SK-N-SH (cell line): ENCODE data around the gene JPT2. TPM values are rescaled to one million over a fixed set of nuclear protein-coding genes. Genes with fewer than 3 reads are reported as not detected.

ENCODE experiments used
- CTCF ChIA-PET: fragments of 300-600, 350-600 bp; formaldehyde crosslinking; extraction: SDS; loops from one replicate; lab custom pipeline; 2021; lab: Yijun Ruan, JAX
- POLR2A ChIA-PET: fragments of 350-600 bp; sonication (Branson Sonifier 250); formaldehyde crosslinking; extraction: SDS; loops from one replicate; lab custom pipeline; 2020; ENCODE audit warnings: antibody characterized with exemption, inconsistent platforms; lab: Yijun Ruan, JAX
- DNase-seq: peaks from one replicate; pipeline ENCODE4 v3.0.0; 2012
- H2AFZ ChIP-seq: fragments of 200-600 bp; sonication (generic); 2 replicates; pipeline ENCODE4 v1.8.1; 2016; ENCODE audit warnings: antibody characterized with exemption, mild to moderate bottlenecking, low read depth
- H3F3A ChIP-seq: fragments of 200-600 bp; sonication (generic); replicated peaks from 2 replicates; pipeline ENCODE3; 2016; ENCODE audit warnings: antibody characterized with exemption, mild to moderate bottlenecking; ENCODE audit not compliant: insufficient read depth
- H3K27ac ChIP-seq, 2 experiments: fragments of 200-500 bp in 1 of 2; fragments of 200-600 bp in 1 of 2; sonication (Bioruptor generic) in 1 of 2; sonication (generic), shearing (Covaris generic) in 1 of 2; 2 replicates each; pipeline versions ENCODE4 v1.5.1 to v1.6.1; 2014 to 2016; ENCODE audit warnings: low read depth in 2 of 2, inconsistent platforms in 1 of 2, low read length in 1 of 2, mild to moderate bottlenecking in 1 of 2, mixed read lengths in 1 of 2
- H3K27me3 ChIP-seq: fragments of 200-600 bp; sonication (generic), shearing (Covaris generic); 2 replicates; pipeline ENCODE4 v1.6.1; 2016; ENCODE audit warnings: mixed run types; ENCODE audit not compliant: insufficient read depth
- H3K36me3 ChIP-seq, 2 experiments: fragments of 200-500 bp in 1 of 2; fragments of 200-600 bp in 1 of 2; sonication (Bioruptor generic) in 1 of 2; sonication (generic) in 1 of 2; replicated peaks in 1 of 2; 2 replicates each; pipeline versions ENCODE3 to v1.5.1; 2014 to 2016; ENCODE audit warnings: low read length in 1 of 2, mild to moderate bottlenecking in 1 of 2; ENCODE audit not compliant: insufficient read depth in 2 of 2, control insufficient read depth in 1 of 2
- H3K4me1 ChIP-seq, 2 experiments: fragments of 200-500 bp in 1 of 2; fragments of 200-600 bp in 1 of 2; sonication (Bioruptor generic) in 1 of 2; sonication (generic), shearing (Covaris generic) in 1 of 2; 2 replicates each; pipeline versions ENCODE4 v1.5.1 to v1.6.1; 2014 to 2016; ENCODE audit warnings: low read depth in 1 of 2, low read length in 1 of 2, mixed run types in 1 of 2; ENCODE audit not compliant: insufficient read depth in 2 of 2, control insufficient read depth in 1 of 2
- H3K4me2 ChIP-seq: fragments of 200-600 bp; sonication (generic), shearing (Covaris generic); 2 replicates; pipeline ENCODE4 v1.6.1; 2017; ENCODE audit warnings: mixed run types
- H3K4me3 ChIP-seq, 2 experiments: fragments of 200-500 bp in 1 of 2; fragments of 200-600 bp in 1 of 2; sonication (Bioruptor generic) in 1 of 2; sonication (generic), shearing (Covaris generic) in 1 of 2; 2 replicates each; pipeline versions ENCODE4 v1.5.1 to v1.8.1; 2014 to 2016; ENCODE audit warnings: low read depth in 2 of 2, inconsistent platforms in 1 of 2, low read length in 1 of 2, mild to moderate bottlenecking in 1 of 2, mixed read lengths in 1 of 2, moderate library complexity in 1 of 2
- H3K79me2 ChIP-seq: fragments of 200-600 bp; sonication (generic); 2 replicates; pipeline ENCODE4 v1.8.1; 2017; ENCODE audit warnings: mild to moderate bottlenecking; ENCODE audit not compliant: insufficient read depth
- H3K9ac ChIP-seq: fragments of 200-600 bp; sonication (generic); 2 replicates; pipeline ENCODE4 v1.6.1; 2017; ENCODE audit warnings: mixed run types
- H3K9me2 ChIP-seq: fragments of 200-600 bp; sonication (generic); 2 replicates; pipeline ENCODE4 v1.6.1; 2017; ENCODE audit warnings: mixed run types
- H3K9me3 ChIP-seq: fragments of 200-600 bp; sonication (generic); 2 replicates; pipeline ENCODE4 v1.6.1; 2017; ENCODE audit warnings: mixed run types, mild to moderate bottlenecking, moderate library complexity
- H4K20me1 ChIP-seq: fragments of 200-600 bp; sonication (generic); 2 replicates; pipeline ENCODE4 v1.6.1; 2017; ENCODE audit warnings: mild to moderate bottlenecking, mixed run types; ENCODE audit not compliant: insufficient read depth
- CHD2 ChIP-seq: fragments of 150-350 bp; IDR thresholded peaks from 2 replicates; pipeline ENCODE4 v1.6.1; 2018; ENCODE audit warnings: low read length; ENCODE audit not compliant: partially characterized antibody
- ELF1 ChIP-seq: IDR thresholded peaks from 2 replicates; pipeline ENCODE4 v1.4.0; 2012
- FOXJ3 ChIP-seq: sonication (generic); formaldehyde crosslinking; IDR thresholded peaks from 2 replicates; pipeline ENCODE4 v1.5.1; 2020; ENCODE audit warnings: mild to moderate bottlenecking, missing genetic modification reagents
- GATA2 ChIP-seq: sonication (generic); formaldehyde crosslinking; IDR thresholded peaks from 2 replicates; pipeline ENCODE4 v1.5.0; 2020; ENCODE audit warnings: mild to moderate bottlenecking, missing genetic modification reagents
- JUND ChIP-seq: IDR thresholded peaks from 2 replicates; pipeline ENCODE4 v1.4.0; 2012
- MEF2A ChIP-seq: IDR thresholded peaks from 2 replicates; pipeline ENCODE4 v1.4.0; 2012; ENCODE audit warnings: low read depth, borderline replicate concordance
- SMC3 ChIP-seq: IDR thresholded peaks from 2 replicates; pipeline ENCODE4 v1.6.1; 2012; ENCODE audit warnings: low read depth, low read length, improper control_type of control experiment
- WGBS: methylation state at CpG from one replicate; pipeline ENCODE4 v1.1.6; 2017; ENCODE audit warnings: low lambda C conversion rate; 5-methylcytosine and 5-hydroxymethylcytosine counted together
- polyA plus RNA-seq, 3 experiments: library from polyadenylated mRNA; depleted of rRNA; stranded (reverse); fragments of >200 nt; gene quantifications; 2 replicates each; pipeline ENCODE4 v1.2.3, GENCODE V29; 2012
- TF ChIP-seq, protein P1 (sequence below): fragments of 200-600 bp; sonication (generic); IDR thresholded peaks from 2 replicates; pipeline ENCODE4 v1.6.1; 2017; ENCODE audit warnings: antibody characterized with exemption, mild to moderate bottlenecking, moderate library complexity
- TF ChIP-seq, protein P2 (sequence below): IDR thresholded peaks from 2 replicates; pipeline ENCODE4 v1.4.0; 2012; ENCODE audit warnings: low read depth, borderline replicate concordance
- TF ChIP-seq, protein P3 (sequence below): IDR thresholded peaks from 2 replicates; pipeline ENCODE4; 2012

Gene JPT2
- polyA plus RNA-seq, 1 of the 3 experiments (the other 2 are of a cell fraction) = 67.4 TPM

DNA sequence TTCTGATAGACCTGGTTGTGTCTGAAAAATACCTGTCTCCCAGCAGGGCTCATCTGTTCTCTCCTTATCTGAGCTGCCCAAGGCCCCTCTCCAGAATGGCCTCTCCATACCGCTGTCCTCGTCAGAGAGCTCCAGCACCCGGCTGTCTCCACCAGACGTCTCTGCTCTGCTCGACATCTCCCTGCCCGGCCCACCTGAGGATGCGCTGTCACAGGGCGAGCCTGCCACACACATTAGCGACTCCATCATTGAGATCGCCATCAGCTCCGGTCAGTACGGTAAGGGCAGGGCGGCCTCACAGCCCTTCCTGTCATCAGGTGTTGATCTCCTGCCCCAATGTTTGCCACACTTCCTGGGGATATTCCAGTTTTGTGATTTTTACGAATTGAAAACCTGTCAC lies 10.2 kb upstream of the JPT2 start (continued):
- TF ChIP-seq, protein P1, sequence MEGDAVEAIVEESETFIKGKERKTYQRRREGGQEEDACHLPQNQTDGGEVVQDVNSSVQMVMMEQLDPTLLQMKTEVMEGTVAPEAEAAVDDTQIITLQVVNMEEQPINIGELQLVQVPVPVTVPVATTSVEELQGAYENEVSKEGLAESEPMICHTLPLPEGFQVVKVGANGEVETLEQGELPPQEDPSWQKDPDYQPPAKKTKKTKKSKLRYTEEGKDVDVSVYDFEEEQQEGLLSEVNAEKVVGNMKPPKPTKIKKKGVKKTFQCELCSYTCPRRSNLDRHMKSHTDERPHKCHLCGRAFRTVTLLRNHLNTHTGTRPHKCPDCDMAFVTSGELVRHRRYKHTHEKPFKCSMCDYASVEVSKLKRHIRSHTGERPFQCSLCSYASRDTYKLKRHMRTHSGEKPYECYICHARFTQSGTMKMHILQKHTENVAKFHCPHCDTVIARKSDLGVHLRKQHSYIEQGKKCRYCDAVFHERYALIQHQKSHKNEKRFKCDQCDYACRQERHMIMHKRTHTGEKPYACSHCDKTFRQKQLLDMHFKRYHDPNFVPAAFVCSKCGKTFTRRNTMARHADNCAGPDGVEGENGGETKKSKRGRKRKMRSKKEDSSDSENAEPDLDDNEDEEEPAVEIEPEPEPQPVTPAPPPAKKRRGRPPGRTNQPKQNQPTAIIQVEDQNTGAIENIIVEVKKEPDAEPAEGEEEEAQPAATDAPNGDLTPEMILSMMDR = no peak
- TF ChIP-seq MEF2A = no peak
- no peak for TF ChIP-seq JUND
- TF ChIP-seq SMC3 = no peak
- TF ChIP-seq FOXJ3 = no peak
- no peak for TF ChIP-seq GATA2 (CRISPR knock-in tag)
- no peak for TF ChIP-seq CHD2

DNA sequence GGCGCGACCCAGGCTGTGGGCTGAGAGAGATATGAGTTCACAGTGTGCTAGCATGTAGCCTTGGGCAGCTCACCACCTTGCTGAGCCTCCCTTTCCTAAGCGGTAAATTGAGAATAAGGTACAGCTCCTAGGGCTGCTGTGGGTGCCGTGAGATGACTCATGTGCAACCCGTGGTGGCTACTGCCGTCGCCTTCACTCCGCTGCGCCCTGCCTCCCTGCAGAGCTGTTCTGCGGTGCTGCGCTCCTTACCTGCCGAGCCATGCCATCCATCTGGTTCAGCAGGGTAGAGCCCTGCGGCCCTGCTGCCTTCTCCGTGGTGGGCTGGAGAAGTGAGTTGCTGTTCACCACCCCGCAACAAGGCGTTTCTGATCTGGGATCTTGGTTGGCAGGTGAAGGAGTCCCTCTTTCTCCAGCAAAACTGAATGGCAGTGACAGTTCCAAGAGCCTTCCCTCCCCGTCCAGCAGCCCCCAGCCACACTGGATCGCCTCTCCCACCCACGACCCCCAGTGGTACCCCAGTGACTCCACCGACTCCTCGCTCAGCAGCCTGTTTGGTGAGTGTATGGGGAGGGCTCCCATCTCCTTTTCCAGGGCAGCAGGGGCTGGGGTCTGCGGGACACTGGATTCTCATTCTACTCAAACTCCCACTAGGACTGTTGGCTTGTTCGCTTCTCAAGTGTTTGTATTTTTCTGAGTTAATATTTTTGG lies 9.3 kb upstream of the JPT2 start:
- Histone ChIP-seq H2AFZ (no peak overlapping the region), H3K27ac (no peak overlapping the region)
- POLR2A ChIA-PET = interaction anchor here (0.5 kb wide), 1 partner anchor 240 kb away, joined by 4 read pairs; no protein-coding TSS in a partner anchor
- TF ChIP-seq, protein P2, sequence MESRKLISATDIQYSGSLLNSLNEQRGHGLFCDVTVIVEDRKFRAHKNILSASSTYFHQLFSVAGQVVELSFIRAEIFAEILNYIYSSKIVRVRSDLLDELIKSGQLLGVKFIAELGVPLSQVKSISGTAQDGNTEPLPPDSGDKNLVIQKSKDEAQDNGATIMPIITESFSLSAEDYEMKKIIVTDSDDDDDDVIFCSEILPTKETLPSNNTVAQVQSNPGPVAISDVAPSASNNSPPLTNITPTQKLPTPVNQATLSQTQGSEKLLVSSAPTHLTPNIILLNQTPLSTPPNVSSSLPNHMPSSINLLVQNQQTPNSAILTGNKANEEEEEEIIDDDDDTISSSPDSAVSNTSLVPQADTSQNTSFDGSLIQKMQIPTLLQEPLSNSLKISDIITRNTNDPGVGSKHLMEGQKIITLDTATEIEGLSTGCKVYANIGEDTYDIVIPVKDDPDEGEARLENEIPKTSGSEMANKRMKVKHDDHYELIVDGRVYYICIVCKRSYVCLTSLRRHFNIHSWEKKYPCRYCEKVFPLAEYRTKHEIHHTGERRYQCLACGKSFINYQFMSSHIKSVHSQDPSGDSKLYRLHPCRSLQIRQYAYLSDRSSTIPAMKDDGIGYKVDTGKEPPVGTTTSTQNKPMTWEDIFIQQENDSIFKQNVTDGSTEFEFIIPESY = no peak
- TF ChIP-seq MEF2A (no peak), ELF1 (no peak)
- TF ChIP-seq, protein P3, sequence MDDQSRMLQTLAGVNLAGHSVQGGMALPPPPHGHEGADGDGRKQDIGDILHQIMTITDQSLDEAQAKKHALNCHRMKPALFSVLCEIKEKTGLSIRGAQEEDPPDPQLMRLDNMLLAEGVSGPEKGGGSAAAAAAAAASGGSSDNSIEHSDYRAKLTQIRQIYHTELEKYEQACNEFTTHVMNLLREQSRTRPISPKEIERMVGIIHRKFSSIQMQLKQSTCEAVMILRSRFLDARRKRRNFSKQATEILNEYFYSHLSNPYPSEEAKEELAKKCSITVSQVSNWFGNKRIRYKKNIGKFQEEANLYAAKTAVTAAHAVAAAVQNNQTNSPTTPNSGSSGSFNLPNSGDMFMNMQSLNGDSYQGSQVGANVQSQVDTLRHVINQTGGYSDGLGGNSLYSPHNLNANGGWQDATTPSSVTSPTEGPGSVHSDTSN = no peak
- TF ChIP-seq, all 33 proteins: peak for 0
- CTCF ChIA-PET = interaction anchor here (1.5 kb wide), 1 partner anchor 55 kb away, joined by 5 read pairs; no protein-coding TSS in a partner anchor
- Histone ChIP-seq H4K20me1 (no peaks in the 10 kb centered on the region), H3K9ac (no peak overlapping the region), H3K4me2 (no peak overlapping the region), H3K4me1 (no peaks in the 10 kb centered on the region), H3K4me3 (no peak overlapping the region), H3F3A (no peaks in the 10 kb centered on the region), H3K9me2 (no peaks in the 10 kb centered on the region), H3K9me3 (no peaks in the 10 kb centered on the region), H3K36me3 (peaks cover 10 to 86% of the 10 kb centered on the region in 2 experiments), H3K79me2 (no peaks in the 10 kb centered on the region), H3K27me3 (no peaks in the 10 kb centered on the region)
- 97% methylated on average over 19 of the region's 23 CpGs for WGBS
- DNase-seq = no peak
